Right lobe of liver (tissue), 4 donors: ENCODE data around the gene ATAD2B.

Source experiments
- POLR2A ChIP-seq: fragments of 450-650 bp; IDR thresholded peaks from one replicate; pipeline ENCODE4 v1.6.1; 2017; ENCODE audit warnings: antibody characterized with exemption, mild to moderate bottlenecking
- TF ChIP-seq, protein P1 (sequence below), 4 donors: fragments of 200-600 bp in 3 of 4; fragments of 450-650 bp in 1 of 4; IDR thresholded peaks; one replicate each; pipeline versions ENCODE4 v1.5.1 to v1.8.0; 2016 to 2022; ENCODE audit warnings: antibody characterized with exemption in 4 of 4, mild to moderate bottlenecking in 2 of 4
- donor health status: DM: no; HTN: no; CAD: no.
- donor health status: DM: no; HTN: no; CAD: no.
- donor health status: DM: no; HTN: yes; CAD: no.

DNA sequence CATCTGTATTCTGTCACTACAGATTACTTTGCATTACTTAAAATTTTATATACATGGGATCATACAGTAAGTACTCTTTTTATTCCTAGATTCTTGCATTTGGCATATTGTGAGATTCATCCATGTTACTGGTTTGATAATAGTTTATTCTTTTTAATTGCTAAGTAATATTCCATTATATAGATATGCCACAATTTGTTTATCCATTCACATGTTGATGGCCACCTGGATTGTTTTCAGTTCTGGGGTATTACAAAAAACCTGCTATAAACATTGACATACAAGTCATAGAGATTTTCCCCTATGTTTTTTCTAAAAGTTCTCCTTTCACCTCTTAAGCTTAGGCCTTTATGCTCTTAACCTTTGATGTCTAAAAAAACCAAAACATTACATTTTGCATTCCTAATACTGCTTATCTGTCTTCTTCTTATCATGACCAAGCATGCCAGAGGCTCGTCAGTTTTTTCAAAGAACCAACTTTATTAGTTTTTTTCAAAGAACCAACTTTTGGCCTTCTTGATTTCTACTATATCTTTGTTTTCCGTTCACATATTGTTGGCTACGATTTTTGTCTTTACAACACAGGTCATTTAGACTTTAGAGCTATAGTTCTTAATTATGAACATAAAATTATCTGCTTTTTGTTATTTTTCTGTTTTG is 86.9 kb downstream of the ATAD2B start:
- TF ChIP-seq, protein P1, sequence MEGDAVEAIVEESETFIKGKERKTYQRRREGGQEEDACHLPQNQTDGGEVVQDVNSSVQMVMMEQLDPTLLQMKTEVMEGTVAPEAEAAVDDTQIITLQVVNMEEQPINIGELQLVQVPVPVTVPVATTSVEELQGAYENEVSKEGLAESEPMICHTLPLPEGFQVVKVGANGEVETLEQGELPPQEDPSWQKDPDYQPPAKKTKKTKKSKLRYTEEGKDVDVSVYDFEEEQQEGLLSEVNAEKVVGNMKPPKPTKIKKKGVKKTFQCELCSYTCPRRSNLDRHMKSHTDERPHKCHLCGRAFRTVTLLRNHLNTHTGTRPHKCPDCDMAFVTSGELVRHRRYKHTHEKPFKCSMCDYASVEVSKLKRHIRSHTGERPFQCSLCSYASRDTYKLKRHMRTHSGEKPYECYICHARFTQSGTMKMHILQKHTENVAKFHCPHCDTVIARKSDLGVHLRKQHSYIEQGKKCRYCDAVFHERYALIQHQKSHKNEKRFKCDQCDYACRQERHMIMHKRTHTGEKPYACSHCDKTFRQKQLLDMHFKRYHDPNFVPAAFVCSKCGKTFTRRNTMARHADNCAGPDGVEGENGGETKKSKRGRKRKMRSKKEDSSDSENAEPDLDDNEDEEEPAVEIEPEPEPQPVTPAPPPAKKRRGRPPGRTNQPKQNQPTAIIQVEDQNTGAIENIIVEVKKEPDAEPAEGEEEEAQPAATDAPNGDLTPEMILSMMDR (IDR thresholded peaks at IDR 0.05) = no peak
- TF ChIP-seq POLR2A = no peak
